Measurements from ENCODE around the gene KCTD11. TPM values are rescaled to one million over a fixed set of nuclear protein-coding genes. Genes with fewer than 3 reads are reported as not detected.
A peak's percentile ranks its signal among the peaks of the same experiment; 100 is the strongest.

Gene KCTD11
- total RNA-seq, 1 donor from 2014 or later, result 15.5 TPM

- Histone ChIP-seq H3K27me3 (ENCODE audit: control insufficient read depth, insufficient read depth, low read length) (no peaks in the 10 kb centered on the region), H3K4me3 (ENCODE audit: low read depth, low read length) (peak overlapping the region; percentile 28), H3K36me3 (ENCODE audit: control insufficient read depth, insufficient read depth, low read length) (no peaks in the 10 kb centered on the region)
- no peak for DNase-seq (ENCODE audit: low read depth)
- no peak for TF ChIP-seq CTCF (IDR thresholded peaks at IDR 0.05; ENCODE audit: insufficient read depth, low read length, poor library complexity, severe bottlenecking)
Measured at GRCh38 chr17:7383742-7384488, 32.0 kb downstream of the KCTD11 start.

DNA sequence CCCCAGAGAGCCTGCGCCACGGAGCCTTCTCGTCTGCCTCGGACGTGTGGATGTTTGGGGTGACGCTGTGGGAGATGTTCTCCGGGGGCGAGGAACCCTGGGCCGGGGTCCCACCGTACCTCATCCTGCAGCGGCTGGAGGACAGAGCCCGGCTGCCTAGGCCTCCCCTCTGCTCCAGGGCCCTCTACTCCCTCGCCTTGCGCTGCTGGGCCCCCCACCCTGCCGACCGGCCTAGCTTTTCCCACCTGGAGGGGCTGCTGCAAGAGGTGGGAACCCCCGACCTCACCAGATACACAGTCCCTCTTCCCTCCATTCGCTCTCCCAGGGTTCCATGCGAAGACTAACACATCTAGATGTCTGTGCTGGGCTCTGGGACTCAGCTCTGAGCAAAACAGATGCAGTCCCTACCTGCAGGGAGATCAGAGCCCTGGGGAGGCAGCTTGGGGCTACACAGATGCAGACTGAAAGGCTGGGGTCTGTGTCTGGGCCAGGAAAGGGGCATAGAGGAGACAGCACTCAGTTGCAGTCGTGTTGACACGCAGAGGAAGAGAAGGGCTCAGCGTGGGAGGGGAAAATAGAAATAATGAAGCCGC, 32.6 kb downstream of the KCTD11 start:
- Histone ChIP-seq H3K4me3 (ENCODE audit: low read depth, low read length) (peak overlapping the region; percentile 28), H3K27me3 (ENCODE audit: control insufficient read depth, insufficient read depth, low read length) (no peaks in the 10 kb centered on the region), H3K36me3 (ENCODE audit: control insufficient read depth, insufficient read depth, low read length) (no peaks in the 10 kb centered on the region)
- no peak for DNase-seq (ENCODE audit: low read depth)
- TF ChIP-seq CTCF (IDR thresholded peaks at IDR 0.05; ENCODE audit: insufficient read depth, low read length, poor library complexity, severe bottlenecking), result no peak

GRCh38 chr17:7388856-7389255, 36.9 kb downstream of the KCTD11 start:
- peaks cover 1% of the 10 kb centered on the region for H3K36me3 ChIP-seq (ENCODE audit: control insufficient read depth, insufficient read depth, low read length)
- no peak for DNase-seq (ENCODE audit: low read depth)
- H3K27me3 ChIP-seq (ENCODE audit: control insufficient read depth, insufficient read depth, low read length), result no peaks in the 10 kb centered on the region
- H3K4me3 ChIP-seq (ENCODE audit: low read depth, low read length), result no peak overlapping the region
- no peak for TF ChIP-seq CTCF (IDR thresholded peaks at IDR 0.05; ENCODE audit: insufficient read depth, low read length, poor library complexity, severe bottlenecking)

DNA sequence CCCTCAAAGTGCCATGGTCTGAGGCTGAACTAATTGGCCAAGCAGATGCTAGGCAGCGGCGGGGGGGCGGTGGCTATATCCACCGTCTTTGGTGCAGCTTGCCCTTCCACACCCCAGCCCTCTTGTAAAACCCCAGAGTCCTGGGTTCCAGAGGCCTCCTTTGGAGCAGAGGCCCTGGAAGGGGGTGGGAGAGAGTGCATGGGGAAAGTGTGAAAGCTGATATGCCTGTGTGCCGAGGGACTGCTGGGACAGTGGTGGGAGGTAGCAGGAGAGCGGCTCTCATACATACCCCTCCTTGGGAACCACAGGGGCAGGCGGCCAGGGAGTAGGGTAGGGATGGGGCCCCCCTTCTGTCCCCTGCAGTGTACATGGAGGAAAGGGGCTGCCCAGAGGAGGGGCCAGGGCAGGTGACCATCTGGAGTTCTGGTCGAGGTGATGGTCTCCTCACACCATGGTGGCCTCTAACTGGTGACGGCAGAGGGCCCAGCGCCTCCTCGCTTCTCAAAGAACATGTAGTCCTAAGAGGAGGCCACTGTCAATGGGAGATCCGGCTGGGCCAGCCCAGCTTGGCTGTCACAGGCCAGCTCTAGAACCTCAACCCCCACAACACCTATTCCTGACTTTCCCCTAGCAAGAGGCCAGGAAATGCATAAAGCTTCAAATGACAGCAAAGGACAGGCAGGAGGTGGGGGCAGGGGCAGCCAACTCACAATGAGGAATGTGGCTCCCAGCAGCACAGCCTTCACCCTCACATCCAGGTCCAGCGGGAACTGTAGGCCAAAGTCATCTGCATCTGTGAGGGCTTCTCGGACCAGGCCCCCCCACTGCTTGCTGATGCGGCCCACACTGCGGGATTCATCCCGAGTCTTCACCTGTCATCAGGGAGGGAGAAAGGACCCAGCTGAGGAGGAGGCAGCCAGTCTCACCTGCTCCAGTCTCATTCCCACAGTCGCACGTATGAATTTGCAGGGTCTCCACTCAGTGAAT, 38.3 kb downstream of the KCTD11 start:
- DNase-seq (ENCODE audit: low read depth), result no peak
- no peak for TF ChIP-seq CTCF (IDR thresholded peaks at IDR 0.05; ENCODE audit: insufficient read depth, low read length, poor library complexity, severe bottlenecking)
- Histone ChIP-seq H3K36me3 (ENCODE audit: control insufficient read depth, insufficient read depth, low read length) (peaks cover 1% of the 10 kb centered on the region), H3K27me3 (ENCODE audit: control insufficient read depth, insufficient read depth, low read length) (no peaks in the 10 kb centered on the region), H3K4me3 (ENCODE audit: low read depth, low read length) (no peak overlapping the region)

GRCh38 chr17:7391307-7391706, 39.3 kb downstream of the KCTD11 start:
- Histone ChIP-seq H3K4me3 (ENCODE audit: low read depth, low read length) (no peak overlapping the region), H3K36me3 (ENCODE audit: control insufficient read depth, insufficient read depth, low read length) (peaks cover 1% of the 10 kb centered on the region), H3K27me3 (ENCODE audit: control insufficient read depth, insufficient read depth, low read length) (no peaks in the 10 kb centered on the region)
- no peak for DNase-seq (ENCODE audit: low read depth)
- no peak for TF ChIP-seq CTCF (IDR thresholded peaks at IDR 0.05; ENCODE audit: insufficient read depth, low read length, poor library complexity, severe bottlenecking)
